Mammary microvascular endothelial cell (primary cell): ENCODE results near the gene PCDHGA2. TPM values are rescaled to one million over a fixed set of nuclear protein-coding genes. Genes with fewer than 3 reads are reported as not detected.

Experiments used
- total RNA-seq: library from RNA; depleted of rRNA; stranded (reverse); fragments of >200 nt; gene quantifications from 2 replicates; pipeline ENCODE4 v1.2.3, GENCODE V29; 2015

Gene PCDHGA2
- total RNA-seq, result 0.73 and 0.79 TPM in 2 replicates

DNA sequence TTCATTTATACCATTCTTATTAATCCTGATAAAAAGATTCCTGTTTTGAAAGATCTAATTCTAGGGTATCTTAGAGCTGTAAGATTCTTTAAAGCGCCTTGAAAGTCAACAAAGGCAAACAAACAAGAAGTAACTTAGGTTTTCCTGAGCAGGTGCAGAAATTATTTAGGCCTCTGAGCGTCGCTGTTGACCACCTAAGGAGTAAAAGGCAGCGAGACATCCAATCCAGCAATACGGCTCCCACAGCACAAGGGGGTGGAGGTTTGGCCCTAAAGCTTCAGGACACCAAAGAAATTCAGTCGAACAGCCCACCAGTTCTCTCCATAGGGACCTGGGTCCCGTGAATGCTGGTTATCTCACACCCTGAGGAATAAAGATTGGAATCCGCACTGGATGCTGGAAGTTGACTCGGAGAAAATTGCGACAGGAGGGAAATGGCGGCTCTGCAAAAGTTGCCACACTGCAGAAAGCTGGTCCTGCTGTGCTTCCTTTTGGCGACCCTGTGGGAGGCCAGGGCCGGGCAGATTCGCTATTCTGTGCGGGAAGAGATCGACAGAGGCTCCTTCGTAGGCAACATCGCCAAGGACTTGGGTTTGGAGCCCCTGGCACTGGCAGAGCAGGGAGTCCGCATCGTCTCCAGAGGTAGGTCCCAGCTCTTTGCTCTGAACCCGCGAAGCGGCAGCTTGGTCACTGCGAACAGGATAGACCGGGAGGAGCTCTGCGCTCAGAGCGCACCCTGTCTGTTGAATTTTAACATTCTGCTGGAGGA lies at the start of gene PCDHGA2:
Gene PCDHGA2, plus strand, starts transcription at position 223 of the 769 bp plus-strand sequence.

GRCh38 chr5:141303756-141304155 lies 34.8 kb upstream of the PCDHGA2 start, which contains the start of gene SLC25A2:
Gene SLC25A2 (minus strand): TSS chr5:141304049. CDS start chr5:141303865, 184 bp downstream.

DNA sequence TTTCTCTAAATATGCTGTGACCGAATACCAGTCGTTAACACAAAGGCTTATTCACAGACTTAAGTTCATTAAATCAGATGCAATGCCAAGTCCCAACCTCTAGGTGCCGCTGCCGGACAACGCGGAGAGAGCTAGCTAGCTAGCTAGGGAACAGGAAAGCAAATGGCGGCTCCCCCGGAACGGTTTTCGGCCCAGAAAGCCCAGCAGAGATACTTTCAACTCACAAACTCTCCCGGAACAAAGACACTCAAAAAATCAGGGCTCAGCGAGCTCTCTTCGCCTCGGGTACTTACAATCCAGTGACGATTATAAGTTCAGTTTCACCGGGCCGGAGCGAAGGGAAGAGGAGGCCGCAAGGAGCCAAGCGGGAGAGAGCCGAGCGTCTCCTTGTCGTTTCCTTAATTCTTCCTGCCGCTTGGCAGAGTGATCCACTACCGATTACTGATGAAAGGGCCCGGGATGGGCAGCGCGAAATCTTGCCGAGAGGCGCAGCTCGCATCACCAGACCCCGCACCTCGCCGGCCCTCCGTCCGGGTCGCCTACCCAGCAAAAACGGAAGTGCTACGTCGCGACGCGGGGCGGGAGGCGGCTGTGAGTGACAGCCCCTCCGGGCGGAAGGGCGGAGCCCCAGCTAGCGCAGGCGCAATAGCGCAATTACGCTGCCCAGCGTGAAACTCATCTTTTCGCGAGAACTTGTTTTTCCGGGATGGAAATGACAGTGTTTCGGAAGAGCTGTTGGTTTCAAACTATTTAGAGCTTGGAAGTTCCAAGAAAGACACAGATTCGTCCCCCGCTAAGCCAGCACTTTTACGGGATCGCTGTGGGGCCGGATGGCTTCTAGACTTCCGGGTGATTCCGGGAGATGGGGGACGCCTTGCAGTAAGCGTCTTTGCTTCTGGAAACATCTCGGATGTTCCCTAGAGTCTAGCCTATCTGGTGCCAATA lies 18.1 kb upstream of the PCDHGA2 start, which contains the start of gene TAF7:
Gene TAF7, minus strand, starts transcription at position 560 of the 945 bp plus-strand sequence. CDS start 740 bp downstream, outside the sequence.

DNA sequence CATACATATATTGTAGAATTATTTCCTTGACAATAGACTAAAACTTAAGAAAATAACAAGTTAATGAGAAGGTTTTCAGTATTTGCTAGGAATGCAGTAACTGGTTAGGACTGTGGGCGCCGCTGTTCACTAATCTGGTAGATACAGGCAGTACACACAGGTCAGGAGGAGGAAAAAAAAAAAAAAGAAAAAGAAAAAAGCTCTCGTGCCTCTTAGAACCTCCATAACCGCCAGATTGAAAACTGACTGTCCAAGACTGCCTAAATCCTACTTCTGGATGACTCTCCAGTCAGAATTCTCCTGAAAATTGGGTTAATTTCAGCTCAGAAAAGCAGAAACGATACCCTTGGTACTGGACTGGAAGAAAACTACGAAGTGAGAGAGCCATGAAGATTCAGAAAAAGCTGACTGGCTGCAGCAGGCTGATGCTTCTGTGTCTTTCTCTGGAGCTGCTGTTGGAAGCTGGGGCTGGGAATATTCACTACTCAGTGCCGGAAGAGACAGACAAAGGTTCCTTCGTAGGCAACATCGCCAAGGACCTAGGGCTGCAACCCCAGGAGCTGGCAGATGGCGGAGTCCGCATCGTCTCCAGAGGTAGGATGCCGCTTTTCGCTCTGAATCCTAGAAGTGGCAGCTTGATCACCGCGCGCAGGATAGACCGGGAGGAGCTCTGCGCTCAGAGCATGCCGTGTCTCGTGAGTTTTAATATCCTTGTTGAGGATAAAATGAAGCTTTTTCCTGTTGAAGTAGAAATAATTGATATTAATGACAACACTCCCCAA lies 8.1 kb upstream of the PCDHGA2 start, which contains the start of gene PCDHGA1:
Gene PCDHGA1, plus strand, starts transcription at position 216 of the 782 bp plus-strand sequence.

GRCh38 chr5:141343242-141343952 lies 4.8 kb downstream of the PCDHGA2 start, which contains the start of gene PCDHGA3:
Gene PCDHGA3 (plus strand): TSS chr5:141343829. CDS start chr5:141344034, 205 bp downstream.

DNA sequence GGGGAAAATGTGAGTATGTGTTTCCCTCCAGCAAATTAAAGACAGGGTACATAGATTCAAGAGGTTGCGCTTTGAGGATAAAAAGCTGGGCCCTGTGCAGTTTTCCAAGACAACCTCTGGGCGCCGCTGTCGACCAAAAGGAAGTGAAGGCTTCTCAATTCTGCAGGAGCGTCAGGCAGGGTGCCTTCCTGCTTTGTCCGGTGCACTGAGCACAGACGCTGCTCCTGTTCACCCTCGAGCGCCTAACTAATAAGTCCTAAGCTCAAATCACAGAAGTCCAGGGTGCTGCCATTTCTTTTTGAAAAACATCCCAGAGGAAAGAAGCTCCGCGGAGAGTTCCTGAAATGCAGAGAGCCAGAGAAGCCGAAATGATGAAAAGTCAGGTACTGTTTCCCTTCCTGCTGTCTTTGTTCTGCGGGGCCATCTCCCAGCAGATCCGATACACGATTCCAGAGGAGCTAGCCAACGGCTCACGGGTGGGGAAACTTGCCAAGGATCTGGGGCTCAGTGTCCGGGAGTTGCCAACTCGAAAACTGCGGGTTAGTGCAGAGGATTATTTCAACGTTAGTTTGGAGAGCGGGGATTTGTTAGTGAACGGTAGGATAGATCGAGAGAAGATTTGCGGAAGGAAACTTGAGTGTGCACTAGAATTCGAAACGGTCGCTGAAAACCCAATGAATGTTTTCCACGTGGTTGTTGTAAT lies 11.5 kb downstream of the PCDHGA2 start, which contains the start of gene PCDHGB1:
Gene PCDHGB1, plus strand, starts transcription at position 183 of the 703 bp plus-strand sequence. Its CDS starts 162 bp downstream, at position 345.

GRCh38 chr5:141354900-141355469 lies 16.4 kb downstream of the PCDHGA2 start, which contains the start of gene PCDHGA4:
Gene PCDHGA4 (plus strand): TSS chr5:141355021. CDS start chr5:141355108, 87 bp downstream.

DNA sequence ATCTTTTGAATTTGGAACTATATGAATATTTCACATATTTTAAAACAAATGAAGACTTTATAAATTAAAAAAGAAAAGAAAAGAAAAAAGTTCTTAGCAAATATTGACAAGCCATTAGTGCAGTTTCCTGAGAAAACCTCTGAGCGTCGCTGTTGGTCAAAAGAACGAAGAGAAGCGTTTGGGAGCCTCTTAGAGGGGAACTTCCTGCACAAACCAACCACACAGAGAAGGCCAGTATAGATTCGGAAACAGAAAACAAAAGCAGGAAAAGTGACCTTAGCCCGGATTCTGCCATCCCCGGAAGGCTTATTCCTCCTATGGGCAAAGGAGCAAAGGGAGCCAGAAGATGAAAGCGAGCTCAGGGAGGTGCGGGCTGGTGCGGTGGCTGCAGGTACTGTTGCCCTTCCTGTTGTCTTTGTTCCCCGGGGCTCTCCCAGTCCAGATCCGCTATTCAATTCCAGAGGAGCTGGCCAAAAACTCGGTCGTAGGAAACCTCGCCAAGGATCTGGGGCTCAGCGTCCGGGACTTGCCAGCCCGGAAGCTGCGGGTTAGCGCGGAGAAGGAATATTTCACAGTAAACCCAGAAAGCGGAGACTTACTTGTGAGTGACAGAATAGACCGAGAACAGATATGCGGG lies 21.3 kb downstream of the PCDHGA2 start, which contains the start of gene PCDHGB2:
Gene PCDHGB2, plus strand, starts transcription at position 205 of the 637 bp plus-strand sequence. Its CDS starts 142 bp downstream, at position 347.

DNA sequence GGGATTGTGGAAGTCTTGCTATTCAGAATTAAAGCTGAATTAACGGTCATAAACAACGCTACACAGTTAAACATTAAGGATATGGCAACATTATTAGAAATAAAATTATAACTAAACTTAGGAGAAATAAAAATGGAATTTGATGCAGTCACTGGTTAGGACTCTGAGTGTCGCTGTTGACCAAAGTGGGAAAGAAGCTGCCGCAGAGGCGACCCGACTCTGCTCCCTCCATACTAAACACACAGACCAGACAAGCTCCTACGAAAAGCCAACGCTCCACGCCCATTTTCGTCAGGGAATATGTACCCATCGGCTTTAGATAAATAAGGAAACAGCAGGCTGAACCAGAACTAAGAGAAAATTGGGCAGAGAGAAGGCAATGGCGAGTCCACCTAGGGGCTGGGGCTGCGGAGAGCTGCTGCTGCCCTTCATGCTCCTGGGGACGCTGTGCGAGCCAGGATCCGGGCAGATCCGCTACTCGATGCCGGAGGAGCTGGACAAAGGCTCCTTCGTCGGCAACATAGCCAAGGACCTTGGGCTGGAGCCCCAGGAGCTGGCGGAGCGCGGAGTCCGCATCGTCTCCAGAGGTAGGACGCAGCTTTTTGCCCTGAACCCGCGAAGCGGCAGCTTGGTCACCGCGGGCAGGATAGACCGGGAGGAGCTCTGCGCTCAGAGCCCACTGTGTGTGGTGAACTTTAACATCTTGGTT lies 25.5 kb downstream of the PCDHGA2 start, which contains the start of gene PCDHGA5:
Gene PCDHGA5, plus strand, starts transcription at position 211 of the 709 bp plus-strand sequence. Its CDS starts 169 bp downstream, at position 380.

DNA sequence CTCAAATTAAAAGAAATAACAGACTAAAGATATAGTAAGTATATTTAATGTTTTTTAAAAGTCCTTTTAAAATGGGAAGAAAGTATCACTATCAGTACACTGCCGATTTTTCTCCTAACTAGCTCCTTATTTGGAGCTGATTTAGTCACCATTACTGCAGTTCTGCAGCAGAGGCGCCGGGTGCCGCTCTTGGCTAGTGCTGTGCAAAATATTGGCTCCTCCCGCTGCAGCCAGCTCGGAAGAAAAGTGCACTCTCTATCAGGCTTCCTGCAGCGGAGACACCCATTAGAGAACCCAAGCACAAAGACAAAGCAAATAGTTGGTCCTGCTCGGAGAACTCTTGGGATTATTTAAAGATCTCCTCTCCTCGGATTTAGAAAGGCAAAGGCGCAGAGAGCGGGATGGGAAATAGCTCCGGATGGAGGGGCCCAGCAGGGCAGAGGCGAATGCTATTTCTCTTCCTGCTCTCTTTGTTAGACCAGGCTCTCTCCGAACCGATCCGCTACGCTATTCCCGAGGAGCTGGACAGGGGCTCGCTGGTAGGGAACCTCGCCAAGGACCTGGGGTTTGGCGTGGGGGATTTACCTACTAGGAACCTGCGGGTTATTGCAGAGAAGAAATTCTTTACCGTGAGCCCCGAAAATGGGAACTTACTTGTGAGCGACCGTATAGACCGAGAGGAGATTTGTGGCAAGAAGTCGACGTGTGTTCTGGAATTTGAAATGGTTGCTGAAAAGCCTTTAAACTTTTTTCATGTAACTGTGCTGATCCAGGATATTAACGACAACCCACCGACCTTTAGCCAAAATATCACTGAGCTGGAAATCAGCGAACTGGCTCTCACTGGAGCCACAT lies 31.7 kb downstream of the PCDHGA2 start, which contains the start of gene PCDHGB3:
Gene PCDHGB3, plus strand, starts transcription at position 249 of the 855 bp plus-strand sequence. Its CDS starts 153 bp downstream, at position 402.

GRCh38 chr5:141373673-141374317 lies 35.2 kb downstream of the PCDHGA2 start, which contains the start of gene PCDHGA6:
Gene PCDHGA6 (plus strand): TSS chr5:141373891. CDS start chr5:141374084, 193 bp downstream.

GRCh38 chr5:141382469-141383294 lies 44.1 kb downstream of the PCDHGA2 start, which contains the start of gene PCDHGA7:
Gene PCDHGA7 (plus strand): TSS chr5:141382742. CDS start chr5:141382900, 158 bp downstream.

GRCh38 chr5:141387557-141388311 lies 49.2 kb downstream of the PCDHGA2 start, which contains the start of gene PCDHGB4:
Gene PCDHGB4 (plus strand): TSS chr5:141387698. CDS start chr5:141387885, 187 bp downstream.

GRCh38 chr5:141392429-141393198 lies 54.1 kb downstream of the PCDHGA2 start, which contains the start of gene PCDHGA8:
Gene PCDHGA8 (plus strand): TSS chr5:141392633. CDS start chr5:141392814, 181 bp downstream.

